ENCODE results near the gene LAD1.

Gene LAD1

DNA sequence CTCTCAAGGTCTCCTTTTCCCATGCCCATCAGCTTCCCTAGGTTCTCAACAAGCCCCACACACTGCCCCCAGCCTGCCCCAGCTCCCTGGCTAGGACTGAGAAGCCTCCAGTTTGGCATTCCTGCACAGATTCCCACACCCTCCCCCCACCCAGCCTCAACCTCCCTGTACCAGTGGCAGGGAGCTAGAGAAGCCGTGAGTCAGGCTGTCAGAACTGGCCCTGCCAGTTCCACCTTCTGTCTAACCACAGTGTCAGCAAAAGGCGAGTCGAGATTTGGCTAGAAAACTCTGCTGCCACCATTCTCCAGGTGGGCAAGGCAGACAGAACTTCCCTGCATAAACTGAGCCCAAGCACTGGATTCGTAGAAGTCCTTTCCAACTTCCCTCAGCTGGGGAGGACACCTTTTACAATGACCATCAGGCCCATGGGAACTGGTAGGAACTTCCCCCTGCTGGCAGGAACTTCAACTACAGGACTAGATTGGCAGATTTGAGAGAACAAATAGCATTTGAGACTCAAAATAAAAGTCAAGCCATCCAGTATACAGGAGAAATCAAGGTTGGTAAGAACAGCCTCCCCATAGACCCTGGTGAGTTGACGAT lies 52.7 kb downstream of the LAD1 start:
- peak; percentile 62 for DNase-seq

DNA sequence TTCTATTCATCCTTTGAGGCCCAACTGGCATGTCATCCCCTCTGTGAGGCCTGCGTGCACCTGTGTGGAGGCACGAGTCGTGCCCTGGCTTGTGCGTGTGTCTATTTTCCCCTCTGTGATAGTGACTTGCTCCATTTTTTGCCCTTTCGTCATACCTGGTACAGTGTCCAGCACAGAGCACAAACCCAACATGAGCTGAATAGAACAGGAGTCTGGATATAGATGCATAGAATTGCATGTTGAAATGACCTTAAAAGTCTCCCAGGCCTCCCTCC lies 54.1 kb downstream of the LAD1 start:
- DNase-seq, result no peak

DNA sequence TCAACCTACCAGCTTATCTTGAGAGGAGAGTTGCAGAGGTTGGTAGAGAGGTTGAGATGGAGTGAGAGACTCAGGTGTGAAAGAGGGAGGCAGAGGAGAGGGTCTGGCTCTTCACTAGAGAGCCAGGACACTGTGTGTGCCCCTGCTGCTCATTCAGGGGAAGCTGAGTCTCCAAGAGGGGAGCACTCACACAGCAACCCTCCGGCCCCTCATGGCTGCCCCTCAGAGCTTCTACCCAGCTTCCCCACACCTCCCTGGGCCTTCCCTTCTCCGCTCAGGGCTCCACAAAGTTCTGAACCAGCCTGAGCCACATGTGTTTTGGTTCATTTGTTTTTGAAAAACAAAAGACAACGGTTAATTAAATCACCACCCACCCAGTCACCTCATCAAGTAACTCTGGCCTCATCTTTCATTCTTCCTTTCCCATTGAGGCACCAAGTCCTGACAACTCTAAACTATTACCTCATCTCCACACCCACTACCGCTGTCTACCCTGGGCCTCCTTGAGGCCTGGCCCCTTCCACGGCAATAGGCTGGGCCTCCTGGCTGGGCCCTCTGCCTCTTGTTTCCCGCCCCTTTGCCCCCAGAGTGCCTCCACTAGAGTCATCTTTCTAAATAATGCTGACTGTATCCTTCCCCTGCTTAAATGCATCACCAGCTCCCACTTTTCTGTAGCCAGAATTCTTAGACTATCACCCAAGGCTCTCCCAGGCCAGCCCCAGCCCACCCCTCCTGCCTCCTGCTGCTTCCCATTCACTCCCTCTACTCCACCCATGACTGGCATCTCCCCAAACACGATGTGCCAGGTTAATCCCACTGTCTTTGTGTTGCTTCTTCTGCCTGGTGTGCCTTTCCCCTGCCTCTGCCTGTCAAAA lies 54.7 kb downstream of the LAD1 start:
- DNase-seq, result no peak

- no peak for DNase-seq
Measured at GRCh38 chr1:201341377-201341776, 57.7 kb downstream of the LAD1 start.

- DNase-seq, result no peak
Measured at GRCh38 chr1:201336711-201337450, 62.2 kb downstream of the LAD1 start.

DNA sequence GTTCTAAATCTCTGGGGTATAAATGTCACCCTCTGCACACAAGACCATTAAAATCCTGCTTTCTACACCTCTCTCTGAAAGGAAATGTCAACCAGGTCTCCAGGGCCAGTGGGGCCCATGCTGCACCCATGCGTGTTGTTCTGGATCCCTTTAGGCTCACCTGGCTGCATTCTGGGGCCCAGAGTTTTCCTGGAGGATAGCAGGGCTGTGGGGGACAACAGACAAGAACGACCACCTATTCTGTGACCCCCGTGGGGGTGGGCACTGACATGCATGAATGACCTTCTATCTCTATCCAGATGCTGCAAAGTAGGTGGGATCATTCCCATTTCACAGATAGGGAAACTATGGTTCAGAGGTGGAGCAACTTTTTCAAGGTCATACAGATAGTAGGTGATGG lies 63.2 kb downstream of the LAD1 start:
- no peak for DNase-seq

GRCh38 chr1:201335174-201335870 lies 63.8 kb downstream of the LAD1 start:
- no peak for DNase-seq

DNA sequence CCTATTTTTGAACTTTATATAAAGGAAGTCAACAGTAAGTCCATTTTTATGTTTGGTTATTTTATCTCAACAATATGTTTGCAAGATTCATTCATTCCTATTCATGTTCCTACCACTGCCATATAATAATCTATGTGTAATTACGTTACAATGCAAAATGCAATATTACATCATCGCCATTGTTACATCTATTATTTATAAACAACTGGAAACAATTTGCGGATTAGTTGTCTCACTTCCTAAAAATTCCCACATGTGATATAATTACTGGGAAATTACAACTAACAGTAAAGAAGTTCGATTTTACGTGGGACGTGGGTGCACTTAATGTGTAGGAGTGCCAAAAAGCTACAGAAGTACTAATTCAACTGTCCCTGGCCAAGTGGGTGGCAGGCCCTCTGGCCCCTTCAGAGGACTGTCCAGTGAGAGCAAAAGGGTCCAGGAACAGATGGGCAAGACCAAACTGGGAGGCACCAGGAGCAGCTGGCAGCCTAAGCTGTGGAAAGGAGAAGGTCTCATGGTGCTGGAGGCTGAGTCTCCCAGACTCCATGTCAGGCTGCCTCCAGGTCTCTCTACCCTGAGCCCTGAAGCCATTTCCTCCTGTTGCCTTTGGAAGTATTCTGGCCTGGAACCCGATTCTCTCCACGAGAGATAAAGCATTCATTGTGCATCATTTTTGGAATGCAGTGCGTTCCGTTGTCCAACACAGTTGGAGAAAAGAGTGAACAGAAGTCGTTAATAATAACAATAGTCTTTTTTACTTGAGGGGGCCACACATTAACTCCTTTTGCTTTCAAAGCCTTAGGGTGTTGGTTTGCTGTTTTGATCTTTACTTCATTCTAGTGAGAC lies 64.6 kb downstream of the LAD1 start:
- no peak for DNase-seq

DNA sequence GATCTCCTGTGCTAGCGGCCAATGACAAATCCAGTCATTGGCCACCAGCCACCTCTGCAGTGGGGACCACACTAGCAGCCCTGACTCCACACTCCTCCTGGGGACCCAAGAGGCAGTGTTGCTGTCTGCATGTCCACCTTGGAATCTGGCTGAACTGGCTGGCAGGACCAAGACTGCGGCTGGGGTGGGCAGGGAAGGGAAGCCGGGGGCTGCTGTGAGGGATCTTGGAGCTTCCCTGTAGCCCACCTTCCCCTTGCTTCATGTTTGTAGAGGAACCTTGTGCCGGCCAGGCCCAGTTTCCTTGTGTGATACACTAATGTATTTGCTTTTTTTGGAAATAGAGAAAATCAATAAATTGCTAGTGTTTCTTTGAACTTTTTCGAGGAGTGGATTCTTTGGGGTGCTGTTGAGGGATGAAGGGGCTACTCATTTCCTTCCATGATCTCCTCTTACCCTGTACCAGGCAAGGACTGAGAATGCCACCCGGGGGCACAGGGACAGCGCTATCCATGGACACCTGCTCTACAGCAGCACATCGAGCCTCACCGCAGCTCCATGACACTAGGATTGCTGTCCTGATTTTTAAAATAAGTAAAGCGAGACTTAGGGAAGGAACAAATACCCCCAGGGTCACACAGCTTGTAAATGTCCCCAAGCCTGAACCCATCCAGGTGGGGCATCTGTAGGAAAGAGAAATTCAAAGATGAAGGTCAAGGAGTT lies 66.3 kb downstream of the LAD1 start:
- no peak for DNase-seq

DNA sequence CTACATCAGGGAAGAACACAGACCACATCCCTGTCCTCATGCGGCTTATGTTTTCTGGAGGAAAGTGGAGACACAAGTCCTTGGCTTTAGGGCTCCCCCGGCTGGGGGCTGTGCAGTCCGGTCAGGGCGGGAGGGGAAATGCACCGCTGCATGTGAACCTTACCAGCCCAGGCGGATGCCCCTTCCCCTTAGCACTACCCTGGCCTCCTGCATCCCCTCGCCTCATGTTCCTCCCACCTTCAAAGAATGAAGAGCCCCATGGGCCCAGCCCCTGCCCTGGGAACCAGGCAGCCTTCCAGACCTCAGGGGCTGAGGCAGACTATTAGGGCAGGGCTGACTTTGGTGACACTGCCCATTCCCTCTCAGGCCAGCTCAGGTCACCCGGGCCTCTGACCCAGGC lies 67.1 kb downstream of the LAD1 start:
- DNase-seq, result no peak

GRCh38 chr1:201331166-201331565 lies 68.0 kb downstream of the LAD1 start:
- DNase-seq, result no peak
